CD14-positive monocyte (primary cell): ENCODE measurements around the gene ARHGAP15. TPM values are rescaled to one million over a fixed set of nuclear protein-coding genes. Genes with fewer than 3 reads are reported as not detected.

Source experiments
- DNase-seq, 3 donors: peaks; one replicate each; pipeline ENCODE4 v3.0.0-alpha.2; 2011 to 2022
- H2AFZ ChIP-seq: 2 replicates; pipeline ENCODE4 v1.6.0; 2012; ENCODE audit warnings: mild to moderate bottlenecking, low read depth, low read length, inconsistent platforms; ENCODE audit not compliant: insufficient read depth, poor library complexity, severe bottlenecking
- H3K27ac ChIP-seq, 2 donors: 1 replicate in 1 of 2; 2 replicates in 1 of 2; pipeline ENCODE4 v1.5.1; 2012 to 2013; ENCODE audit warnings: low read length in 2 of 2, control low read depth in 1 of 2, inconsistent platforms in 1 of 2, low read depth in 1 of 2, mild to moderate bottlenecking in 1 of 2
- H3K27me3 ChIP-seq, 2 donors: one replicate each; pipeline versions ENCODE4 v1.6.0 to v1.6.1; 2011 to 2013; ENCODE audit warnings: low read length in 2 of 2; ENCODE audit not compliant: control insufficient read depth in 2 of 2, insufficient read depth in 2 of 2
- H3K36me3 ChIP-seq, 2 donors: replicated peaks in 1 of 2; 1 replicate in 1 of 2; 2 replicates in 1 of 2; pipeline versions ENCODE4 v1.5.1 to v1.6.1; 2012 to 2013; ENCODE audit warnings: low read length in 2 of 2, control low read depth in 1 of 2, inconsistent platforms in 1 of 2, mild to moderate bottlenecking in 1 of 2; ENCODE audit not compliant: insufficient read depth in 2 of 2, control insufficient read depth in 1 of 2
- H3K4me1 ChIP-seq, 2 donors: 1 replicate in 1 of 2; 2 replicates in 1 of 2; pipeline versions ENCODE4 v1.5.1 to v1.6.1; 2012 to 2013; ENCODE audit warnings: low read length in 2 of 2, control low read depth in 1 of 2, inconsistent platforms in 1 of 2, mild to moderate bottlenecking in 1 of 2, moderate library complexity in 1 of 2; ENCODE audit not compliant: insufficient read depth in 2 of 2, control insufficient read depth in 1 of 2
- H3K4me2 ChIP-seq: replicated peaks from 2 replicates; pipeline ENCODE3; 2012; ENCODE audit warnings: low read length, moderate library complexity, mild to moderate bottlenecking; ENCODE audit not compliant: poor library complexity, severe bottlenecking; ENCODE audit errors: extremely low read depth
- H3K4me3 ChIP-seq, 3 experiments: fragments of 200-600 bp in 1 of 3; sonication (generic) in 1 of 3; replicated peaks in 1 of 3; 1 replicate in 2 of 3; 2 replicates in 1 of 3; pipeline ENCODE4 v1.5.1; 2011 to 2013; ENCODE audit warnings: low read length in 3 of 3, mild to moderate bottlenecking in 3 of 3, control low read depth in 2 of 3, low read depth in 2 of 3, inconsistent platforms in 1 of 3, moderate library complexity in 1 of 3
- H3K79me2 ChIP-seq: 2 replicates; pipeline ENCODE4 v1.6.0; 2012; ENCODE audit warnings: mild to moderate bottlenecking, control low read depth, inconsistent platforms, low read length, moderate library complexity; ENCODE audit not compliant: insufficient read depth
- H3K9ac ChIP-seq: 2 replicates; pipeline ENCODE4 v1.6.0; 2017; ENCODE audit warnings: low read length, mild to moderate bottlenecking; ENCODE audit not compliant: insufficient read depth, poor library complexity, severe bottlenecking
- H3K9me3 ChIP-seq, 2 donors: replicated peaks in 1 of 2; 1 replicate in 1 of 2; 2 replicates in 1 of 2; pipeline versions ENCODE4 v1.5.1 to v1.6.1; 2012 to 2013; ENCODE audit warnings: low read length in 2 of 2, control low read depth in 1 of 2; ENCODE audit not compliant: control insufficient read depth in 1 of 2, insufficient read depth in 1 of 2
- H4K20me1 ChIP-seq: 2 replicates; pipeline ENCODE4 v1.6.0; 2012; ENCODE audit warnings: mild to moderate bottlenecking, low read length, control low read depth, moderate library complexity; ENCODE audit not compliant: insufficient read depth
- H3K27ac Mint-ChIP-seq, 7 donors: one replicate each; pipeline ENCODE4 v1.8.0; 2020; ENCODE audit warnings: mild to moderate bottlenecking in 7 of 7, mixed read lengths in 7 of 7, moderate library complexity in 6 of 7, inconsistent platforms in 2 of 7
- H3K27me3 Mint-ChIP-seq, 3 donors: one replicate each; pipeline ENCODE4 v1.8.0; 2021 to 2022; ENCODE audit warnings: low read depth in 3 of 3, mild to moderate bottlenecking in 3 of 3, mixed read lengths in 3 of 3, moderate library complexity in 3 of 3, inconsistent platforms in 1 of 3
- H3K36me3 Mint-ChIP-seq, 2 donors: one replicate each; pipeline ENCODE4 v1.8.0; 2020; ENCODE audit warnings: mixed read lengths in 2 of 2, inconsistent platforms in 1 of 2, mild to moderate bottlenecking in 1 of 2
- H3K4me1 Mint-ChIP-seq: one replicate; pipeline ENCODE4 v1.8.0; 2020; ENCODE audit warnings: mild to moderate bottlenecking, mixed read lengths
- H3K4me3 Mint-ChIP-seq, 2 donors: one replicate each; pipeline ENCODE4 v1.8.0; 2020; ENCODE audit warnings: mild to moderate bottlenecking in 2 of 2, mixed read lengths in 2 of 2, moderate library complexity in 1 of 2
- H3K9me3 Mint-ChIP-seq, 7 donors: one replicate each; pipeline ENCODE4 v1.8.0; 2020 to 2022; ENCODE audit warnings: mixed read lengths in 7 of 7, mild to moderate bottlenecking in 6 of 7, moderate library complexity in 6 of 7, inconsistent platforms in 2 of 7
- WGBS: methylation state at CpG from one replicate; pipeline ENCODE4 v1.1.5; 2013; ENCODE audit warnings: missing lambda C conversion rate; ENCODE audit not compliant: insufficient coverage; 5-methylcytosine and 5-hydroxymethylcytosine counted together
- intact Hi-C, 2 donors: fragments of 100-400 bp; cut with micrococcal nuclease; formaldehyde crosslinking; loops; one replicate each; pipeline versions ENCODE4 v1.15.0 to v1.15.1; 2023
- polyA plus RNA-seq, 3 donors: library from polyadenylated mRNA; depleted of rRNA in 1 of 3; unstranded in 2 of 3; stranded (reverse) in 1 of 3; fragments of 300-500 nt in 2 of 3; fragments of >200 nt in 1 of 3; fragmentation: Illumina TruSeq in 2 of 3; gene quantifications; 1 replicate in 2 of 3; 2 replicates in 1 of 3; pipeline ENCODE4 v1.2.3, GENCODE V29; 2012 to 2021
- TF ChIP-seq, protein P1 (sequence below): fragments of 200-600 bp; IDR thresholded peaks from one replicate; pipeline ENCODE4 v1.8.0; 2022; ENCODE audit warnings: antibody characterized with exemption, mild to moderate bottlenecking

Gene ARHGAP15
- polyA plus RNA-seq, 3 donors = 35.4 to 50.9 (median 50.7) TPM

DNA sequence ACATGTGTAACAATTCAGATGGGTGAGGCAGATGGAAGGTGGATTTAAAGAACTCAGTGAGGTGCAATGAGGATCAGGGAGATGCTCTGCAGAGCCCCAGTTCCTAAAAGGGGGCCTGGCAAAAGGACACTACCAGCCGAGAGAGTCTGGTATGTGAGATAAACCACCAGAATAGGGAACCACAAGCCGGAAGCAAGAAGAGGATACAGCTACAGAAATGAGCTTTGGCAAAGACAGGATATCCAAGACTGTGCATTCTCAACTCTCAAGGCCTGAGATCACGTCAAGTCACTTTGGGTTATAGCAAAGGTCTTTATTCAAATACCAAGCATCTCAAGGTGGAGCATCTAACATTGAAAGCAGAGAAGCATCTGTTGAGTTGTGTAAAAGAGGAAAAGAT is 293.5 kb downstream of the ARHGAP15 start:
- Histone ChIP-seq H4K20me1 (peaks cover 12% of the 10 kb centered on the region), H3K4me1 (peaks cover 6 to 7% of the 10 kb centered on the region in 2 donors), H3K27me3 (no peaks in the 10 kb centered on the region), H3K4me3 (no peak overlapping the region), H3K27ac (peak overlapping the region in 1 of 2 donors; percentile 12), H3K36me3 (peaks cover 0 to 12% of the 10 kb centered on the region in 2 donors), H3K9ac (no peak overlapping the region), H3K9me3 (no peaks in the 10 kb centered on the region), H2AFZ (no peak overlapping the region), H3K79me2 (no peaks in the 10 kb centered on the region), H3K4me2 (no peak overlapping the region)
- TF ChIP-seq, protein P1, sequence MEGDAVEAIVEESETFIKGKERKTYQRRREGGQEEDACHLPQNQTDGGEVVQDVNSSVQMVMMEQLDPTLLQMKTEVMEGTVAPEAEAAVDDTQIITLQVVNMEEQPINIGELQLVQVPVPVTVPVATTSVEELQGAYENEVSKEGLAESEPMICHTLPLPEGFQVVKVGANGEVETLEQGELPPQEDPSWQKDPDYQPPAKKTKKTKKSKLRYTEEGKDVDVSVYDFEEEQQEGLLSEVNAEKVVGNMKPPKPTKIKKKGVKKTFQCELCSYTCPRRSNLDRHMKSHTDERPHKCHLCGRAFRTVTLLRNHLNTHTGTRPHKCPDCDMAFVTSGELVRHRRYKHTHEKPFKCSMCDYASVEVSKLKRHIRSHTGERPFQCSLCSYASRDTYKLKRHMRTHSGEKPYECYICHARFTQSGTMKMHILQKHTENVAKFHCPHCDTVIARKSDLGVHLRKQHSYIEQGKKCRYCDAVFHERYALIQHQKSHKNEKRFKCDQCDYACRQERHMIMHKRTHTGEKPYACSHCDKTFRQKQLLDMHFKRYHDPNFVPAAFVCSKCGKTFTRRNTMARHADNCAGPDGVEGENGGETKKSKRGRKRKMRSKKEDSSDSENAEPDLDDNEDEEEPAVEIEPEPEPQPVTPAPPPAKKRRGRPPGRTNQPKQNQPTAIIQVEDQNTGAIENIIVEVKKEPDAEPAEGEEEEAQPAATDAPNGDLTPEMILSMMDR = no peak
- Mint-ChIP-seq H3K4me3 (no peak overlapping the region), H3K9me3 (no peaks in the 10 kb centered on the region), H3K36me3 (peaks cover 6 to 7% of the 10 kb centered on the region in 2 donors), H3K27ac (peak overlapping the region in 3 of 7 donors; percentile 11 to 78 (median 28)), H3K4me1 (peaks cover 17% of the 10 kb centered on the region), H3K27me3 (no peaks in the 10 kb centered on the region)
- WGBS = 0% methylated on average over 2 of the region's 3 CpGs
- peak; percentile 3 to 28 (median 5) for DNase-seq
- intact Hi-C loops = no loop called here

DNA sequence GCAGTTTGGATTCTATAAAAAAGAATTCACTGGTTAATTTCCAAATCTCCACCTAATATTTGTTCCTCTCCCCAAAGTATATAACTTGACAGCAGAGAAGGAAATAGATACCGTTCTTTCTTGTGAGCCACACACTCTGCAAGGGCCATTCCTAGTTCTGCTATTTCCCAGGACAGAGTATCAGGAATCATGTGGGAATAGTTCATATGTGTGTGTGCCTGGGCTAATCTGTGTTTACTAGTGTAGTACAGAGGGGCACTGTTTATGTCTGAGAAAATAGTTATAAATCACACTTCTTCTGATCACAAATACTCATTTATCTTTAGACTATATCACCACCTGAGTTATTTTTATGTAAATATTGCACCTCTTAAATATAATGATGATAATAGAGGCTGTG is 296.7 kb downstream of the ARHGAP15 start:
- peaks cover 6 to 7% of the 10 kb centered on the region in 2 donors for H3K4me1 ChIP-seq

More for the DNA sequence above, 296.7 kb downstream of the ARHGAP15 start:
- H3K27ac Mint-ChIP-seq = no peak overlapping the region
- no peak overlapping the region for H3K4me3 Mint-ChIP-seq
- Histone ChIP-seq H3K27ac (no peak overlapping the region), H3K4me2 (no peak overlapping the region), H2AFZ (no peak overlapping the region), H3K27me3 (no peaks in the 10 kb centered on the region), H3K9me3 (no peaks in the 10 kb centered on the region), H3K9ac (no peak overlapping the region), H4K20me1 (peaks cover 5% of the 10 kb centered on the region), H3K79me2 (no peaks in the 10 kb centered on the region), H3K4me3 (no peak overlapping the region), H3K36me3 (peaks cover 0 to 12% of the 10 kb centered on the region in 2 donors)
- no CpG with 5 or more reads among the region's 1 CpG for WGBS
- no peak for DNase-seq
- peaks cover 0 to 3% (median 0%) of the 10 kb centered on the region in 7 donors for H3K9me3 Mint-ChIP-seq
- TF ChIP-seq, protein P1 = no peak
- H3K27me3 Mint-ChIP-seq = no peaks in the 10 kb centered on the region
- intact Hi-C loops = no loop called here
- peaks cover 21% of the 10 kb centered on the region for H3K4me1 Mint-ChIP-seq
- H3K36me3 Mint-ChIP-seq = peaks cover 6 to 10% of the 10 kb centered on the region in 2 donors
